ENCODE measurements around the gene BACH1.
A peak's percentile ranks its signal among the peaks of the same experiment; 100 is the strongest.

BACH1 gene

DNA sequence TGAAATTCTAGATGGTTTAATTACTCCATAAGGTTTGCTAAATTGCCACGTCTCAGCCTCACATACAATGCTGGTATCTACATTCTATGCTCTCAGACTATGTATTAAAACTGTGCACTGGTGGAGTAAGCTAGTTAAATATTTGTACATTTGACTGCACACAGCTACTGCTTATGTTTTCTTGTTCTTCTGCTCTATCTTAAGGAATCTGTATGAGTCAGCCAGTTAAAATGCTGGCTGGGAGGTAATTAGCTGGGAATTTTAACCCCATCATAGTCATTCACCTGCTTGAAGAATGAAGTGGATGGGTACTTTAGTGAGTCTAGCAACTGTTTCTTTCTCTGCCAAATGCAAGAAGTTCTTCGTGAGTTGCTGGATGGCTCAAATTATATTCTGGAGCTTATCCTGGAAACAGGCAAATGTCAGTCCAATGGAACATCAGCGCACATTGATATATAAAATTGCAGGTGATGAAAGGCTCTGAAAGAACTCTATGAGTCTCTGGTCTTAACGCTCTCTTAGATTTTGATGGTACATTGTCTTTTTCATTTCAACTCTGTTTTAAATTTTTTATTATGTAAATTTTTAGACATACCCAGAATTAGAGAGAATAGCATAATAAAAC is 83.4 kb downstream of the BACH1 start:
- peak; percentile 53 for DNase-seq (ENCODE audit: low read depth)
- TF ChIP-seq CTCF (conservative IDR thresholded peaks at IDR 0.05; ENCODE audit: low read length) = no peak
- no peak overlapping the region for H3K4me3 ChIP-seq (ENCODE audit: low read length)

DNA sequence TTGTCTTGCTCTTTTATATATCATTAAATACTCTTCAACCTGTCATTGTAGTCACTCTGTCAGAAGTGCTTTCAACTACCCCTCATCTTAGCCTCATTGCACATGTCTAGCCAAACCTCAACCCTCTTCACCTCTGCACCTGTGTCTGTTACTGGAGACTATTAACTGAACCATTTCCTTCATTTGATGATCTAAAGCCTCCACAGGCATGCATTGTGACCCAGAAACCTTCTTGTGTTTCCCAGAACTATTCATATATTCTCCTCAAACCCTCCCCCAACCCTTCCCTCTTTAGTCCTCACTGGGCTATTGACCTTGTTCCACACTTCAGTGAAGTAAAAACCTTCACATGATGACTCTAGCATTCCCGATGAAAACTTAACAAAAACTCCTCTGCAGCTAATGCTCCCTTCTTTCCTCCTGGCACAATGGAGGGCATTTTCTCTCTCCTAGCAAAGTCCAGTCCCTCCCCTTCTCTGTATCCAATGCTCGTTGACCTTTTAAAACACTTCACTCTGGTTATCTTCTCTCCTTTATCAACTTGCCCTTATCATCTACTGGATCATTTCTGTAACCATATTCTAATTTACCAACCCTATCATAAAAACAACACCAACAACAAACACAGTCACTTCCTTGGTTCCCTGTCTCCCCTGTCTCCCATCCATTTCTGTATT is 86.1 kb downstream of the BACH1 start:
- DNase-seq (ENCODE audit: low read depth) = no peak
- TF ChIP-seq CTCF (conservative IDR thresholded peaks at IDR 0.05; ENCODE audit: low read length) = no peak

DNA sequence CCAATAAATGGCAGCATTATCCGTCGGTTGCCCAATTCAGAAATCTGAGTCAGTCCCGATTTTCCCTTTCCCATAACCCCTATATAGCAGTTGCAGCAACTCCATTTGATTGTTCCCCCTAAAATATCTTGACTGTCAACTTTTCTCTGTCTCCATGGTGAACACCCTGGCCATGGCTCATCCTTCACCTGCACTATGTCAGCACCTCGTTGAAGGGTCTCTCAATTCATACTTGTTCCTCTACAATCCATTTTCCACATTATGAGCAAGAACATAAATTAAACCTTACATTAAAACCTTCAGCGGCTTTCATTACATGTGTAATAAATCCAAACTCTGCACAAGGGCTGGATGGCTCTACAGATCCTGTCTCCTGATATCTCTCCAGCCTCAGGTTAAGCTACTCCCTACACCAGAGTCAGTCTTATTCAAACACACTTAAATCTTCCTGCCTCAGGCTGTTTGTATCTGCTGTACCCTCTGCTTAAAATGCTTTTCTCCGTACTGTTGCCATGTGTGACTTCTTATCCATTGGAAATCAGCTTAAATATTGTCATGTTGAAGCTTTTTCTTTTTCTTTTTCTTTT is 87.3 kb downstream of the BACH1 start:
- no peak for DNase-seq (ENCODE audit: low read depth)
- TF ChIP-seq CTCF (conservative IDR thresholded peaks at IDR 0.05; ENCODE audit: low read length) = no peak
- no peak overlapping the region for H3K4me3 ChIP-seq (ENCODE audit: low read length)

More for the DNA sequence above, 86.1 kb downstream of the BACH1 start:
- H3K4me3 ChIP-seq (ENCODE audit: low read length) = no peak overlapping the region

GRCh38 chr21:29386803-29387202 is 88.1 kb downstream of the BACH1 start:
- no peak overlapping the region for H3K4me3 ChIP-seq (ENCODE audit: low read length)
- no peak for DNase-seq (ENCODE audit: low read depth)
- TF ChIP-seq CTCF (conservative IDR thresholded peaks at IDR 0.05; ENCODE audit: low read length) = no peak

DNA sequence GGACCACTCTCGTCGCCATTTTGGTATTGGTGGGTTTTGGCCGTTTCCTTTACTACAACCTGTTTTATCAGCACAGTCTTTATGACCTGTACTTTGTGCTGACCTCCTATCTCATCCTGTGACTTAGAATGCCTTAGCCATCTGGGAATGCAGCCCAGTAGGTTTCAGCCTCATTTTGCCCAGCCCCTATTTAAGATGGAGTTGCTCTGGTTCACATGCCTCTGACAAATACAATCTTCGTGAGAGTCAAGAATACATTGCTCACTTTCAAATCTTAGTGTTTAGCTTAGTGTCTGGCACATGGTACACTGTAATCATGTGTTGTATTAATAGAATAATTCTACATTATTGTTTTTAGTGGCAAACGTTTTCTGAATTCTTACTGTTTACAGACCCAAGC is 88.9 kb downstream of the BACH1 start:
- no peak overlapping the region for H3K4me3 ChIP-seq (ENCODE audit: low read length)
- TF ChIP-seq CTCF (conservative IDR thresholded peaks at IDR 0.05; ENCODE audit: low read length) = no peak
- DNase-seq (ENCODE audit: low read depth) = no peak

- TF ChIP-seq CTCF (conservative IDR thresholded peaks at IDR 0.05; ENCODE audit: low read length) = no peak
- H3K4me3 ChIP-seq (ENCODE audit: low read length) = no peak overlapping the region
- no peak for DNase-seq (ENCODE audit: low read depth)
Observed at GRCh38 chr21:29389136-29389535, 90.4 kb downstream of the BACH1 start.

- TF ChIP-seq CTCF (conservative IDR thresholded peaks at IDR 0.05; ENCODE audit: low read length) = no peak
- no peak overlapping the region for H3K4me3 ChIP-seq (ENCODE audit: low read length)
- DNase-seq (ENCODE audit: low read depth) = peak; percentile 25
Observed at GRCh38 chr21:29390778-29391177, 92.1 kb downstream of the BACH1 start.
